HCT116 (cell line): ENCODE data around the gene PARVB. TPM values are rescaled to one million over a fixed set of nuclear protein-coding genes. Genes with fewer than 3 reads are reported as not detected.

Experiments
- ATAC-seq: fragments of 200-7000 bp; cut with Tn5 transposase; 2 replicates; pipeline ENCODE4 v1.9.1; 2020; ENCODE audit warnings: mild to moderate bottlenecking, moderate library complexity
- BruUV-seq: library from RNA; stranded (reverse); fragments of 400-500 nt; replicated peaks from 2 replicates; lab custom pipeline; 2021; lab: Mats Ljungman, UMichigan
- CTCF ChIA-PET: fragments of 300-600 bp; sonication (Branson Sonifier 250); formaldehyde crosslinking; loops from one replicate; lab custom pipeline; 2021; ENCODE audit warnings: antibody characterized with exemption; lab: Charles Lee
- POLR2A ChIA-PET: fragments of 300-600, 350-600 bp; sonication (Branson Sonifier 250); formaldehyde crosslinking; loops from one replicate; lab custom pipeline; 2021; ENCODE audit warnings: antibody characterized with exemption; lab: Charles Lee
- RAD21 ChIA-PET, 2 experiments: fragments of 300-600 bp; sonication (Branson Sonifier 250); formaldehyde crosslinking; loops; one replicate each; lab custom pipeline; 2023; ENCODE audit warnings: low total read pairs in 2 of 2; ENCODE audit not compliant: uncharacterized antibody in 2 of 2, unreplicated experiment in 2 of 2, low non-redundant PET in 1 of 2; lab: Charles Lee
- DNase-seq: peaks from one replicate; pipeline ENCODE4 v3.0.0-alpha.2; 2010; ENCODE audit warnings: low read depth, low spot score
- H2AFZ ChIP-seq: fragments of 200-600 bp; shearing (Covaris generic), sonication (generic); 2 replicates; pipeline ENCODE4 v1.6.1; 2017; ENCODE audit warnings: low read depth, mixed run types, mixed read lengths, antibody characterized with exemption, low read length; ENCODE audit not compliant: poor library complexity, severe bottlenecking
- H3K27ac ChIP-seq: 2 replicates; pipeline ENCODE4 v1.5.1; 2012; ENCODE audit warnings: low read depth, low read length
- H3K27me3 ChIP-seq: fragments of 200-600 bp; sonication (generic); 2 replicates; pipeline ENCODE4 v1.6.1; 2016; ENCODE audit warnings: mixed run types, low read length, mixed read lengths; ENCODE audit not compliant: insufficient read depth
- H3K36me3 ChIP-seq, 2 experiments: fragments of 200-500 bp in 1 of 2; fragments of 200-600 bp in 1 of 2; sonication (Bioruptor generic) in 1 of 2; sonication (generic) in 1 of 2; 2 replicates each; pipeline versions ENCODE4 v1.5.1 to v1.6.1; 2014 to 2016; ENCODE audit warnings: low read length in 2 of 2, inconsistent platforms in 1 of 2, mixed read lengths in 1 of 2, mixed run types in 1 of 2; ENCODE audit not compliant: insufficient read depth in 2 of 2, control insufficient read depth in 1 of 2
- H3K4me1 ChIP-seq, 2 experiments: fragments of 200-600 bp in 1 of 2; sonication (generic) in 1 of 2; 2 replicates each; pipeline versions ENCODE4 v1.5.1 to v1.6.1; 2012 to 2017; ENCODE audit warnings: low read length in 2 of 2, inconsistent platforms in 1 of 2, mild to moderate bottlenecking in 1 of 2, mixed read lengths in 1 of 2, mixed run types in 1 of 2, moderate library complexity in 1 of 2; ENCODE audit not compliant: insufficient read depth in 2 of 2, control insufficient read depth in 1 of 2
- H3K4me2 ChIP-seq: fragments of 200-600 bp; sonication (generic); 2 replicates; pipeline ENCODE4 v1.6.1; 2017; ENCODE audit warnings: mixed run types, low read length, mixed read lengths
- H3K4me3 ChIP-seq, 2 experiments: fragments of 200-600 bp in 1 of 2; sonication (generic) in 1 of 2; replicated peaks in 1 of 2; 2 replicates each; pipeline ENCODE4 v1.5.1; 2011 to 2016; ENCODE audit warnings: low read length in 2 of 2, control low read depth in 1 of 2, low read depth in 1 of 2, mild to moderate bottlenecking in 1 of 2, mixed read lengths in 1 of 2, mixed run types in 1 of 2
- H3K79me2 ChIP-seq: fragments of 200-600 bp; sonication (generic); 2 replicates; pipeline ENCODE4 v1.6.1; 2017; ENCODE audit warnings: mild to moderate bottlenecking, mixed run types, low read length, moderate library complexity, mixed read lengths; ENCODE audit not compliant: insufficient read depth
- H3K9ac ChIP-seq: fragments of 200-600 bp; sonication (generic); 2 replicates; pipeline ENCODE4 v1.6.1; 2016; ENCODE audit warnings: low read length, mixed read lengths
- H3K9me2 ChIP-seq: fragments of 200-600 bp; sonication (generic), shearing (Covaris generic); 2 replicates; pipeline ENCODE4 v1.6.1; 2017; ENCODE audit warnings: mixed run types, mild to moderate bottlenecking, moderate library complexity; ENCODE audit not compliant: insufficient read depth
- H3K9me3 ChIP-seq, 2 experiments: fragments of 200-500 bp in 1 of 2; fragments of 200-600 bp in 1 of 2; sonication (Bioruptor generic) in 1 of 2; sonication (generic) in 1 of 2; 2 replicates each; pipeline ENCODE4 v1.6.1; 2014 to 2017; ENCODE audit warnings: low read length in 2 of 2, mixed read lengths in 2 of 2, inconsistent platforms in 1 of 2, low read depth in 1 of 2, mild to moderate bottlenecking in 1 of 2, mixed run types in 1 of 2, moderate library complexity in 1 of 2; ENCODE audit not compliant: control insufficient read depth in 1 of 2, insufficient read depth in 1 of 2
- H4K20me1 ChIP-seq: fragments of 200-600 bp; sonication (generic), shearing (Covaris generic); 2 replicates; pipeline ENCODE4 v1.6.1; 2017; ENCODE audit warnings: mixed run types, mild to moderate bottlenecking, moderate library complexity; ENCODE audit not compliant: insufficient read depth
- ATF3 ChIP-seq: IDR thresholded peaks from 2 replicates; pipeline ENCODE4 v1.6.1; 2012
- CBX3 ChIP-seq: IDR thresholded peaks from 2 replicates; pipeline ENCODE4 v1.6.1; 2012; ENCODE audit warnings: low read depth
- CEBPB ChIP-seq: IDR thresholded peaks from 2 replicates; pipeline ENCODE4 v1.6.1; 2012; ENCODE audit warnings: low read depth
- CTCF ChIP-seq, 3 experiments: fragments of 200-600 bp in 1 of 3; sonication (generic) in 1 of 3; IDR thresholded peaks in 2 of 3; conservative IDR thresholded peaks in 1 of 3; 2 replicates each; pipeline ENCODE4 v1.5.1; 2012 to 2017; ENCODE audit warnings: low read depth in 2 of 3, low read length in 2 of 3, antibody characterized with exemption in 1 of 3, borderline replicate concordance in 1 of 3, control low read depth in 1 of 3, mild to moderate bottlenecking in 1 of 3, mixed read lengths in 1 of 3, mixed run types in 1 of 3, moderate library complexity in 1 of 3; ENCODE audit not compliant: insufficient read depth in 1 of 3
- ELF1 ChIP-seq: IDR thresholded peaks from 2 replicates; pipeline ENCODE4 v1.6.1; 2012; ENCODE audit warnings: low read depth, borderline replicate concordance
- JUND ChIP-seq: IDR thresholded peaks from 2 replicates; pipeline ENCODE4 v1.6.1; 2012
- POLR2AphosphoS5 ChIP-seq: IDR thresholded peaks from 2 replicates; pipeline ENCODE4 v1.6.1; 2011; ENCODE audit warnings: mild to moderate bottlenecking, low read depth, low read length, moderate library complexity
- ZNF274 ChIP-seq: fragments of 200-500 bp; sonication (Bioruptor generic); IDR thresholded peaks from 2 replicates; pipeline ENCODE4 v1.6.1; 2014; ENCODE audit warnings: mild to moderate bottlenecking, low read depth, low read length, inconsistent platforms
- intact Hi-C: fragments of 100-400 bp; cut with micrococcal nuclease; formaldehyde crosslinking; loops from 2 replicates; pipeline ENCODE4 v1.10.0; 2022
- total RNA-seq: library from RNA; stranded (reverse); gene quantifications from one replicate; pipeline ENCODE4 v1.2.1, GENCODE V29; 2021; ENCODE audit not compliant: unreplicated experiment
- TF ChIP-seq, protein P1 (sequence below): IDR thresholded peaks from 2 replicates; pipeline ENCODE4 v1.6.1; 2012; ENCODE audit warnings: low read depth

The PARVB gene
- total RNA-seq, 1 experiment from 2014 or later = 21.4 TPM

DNA sequence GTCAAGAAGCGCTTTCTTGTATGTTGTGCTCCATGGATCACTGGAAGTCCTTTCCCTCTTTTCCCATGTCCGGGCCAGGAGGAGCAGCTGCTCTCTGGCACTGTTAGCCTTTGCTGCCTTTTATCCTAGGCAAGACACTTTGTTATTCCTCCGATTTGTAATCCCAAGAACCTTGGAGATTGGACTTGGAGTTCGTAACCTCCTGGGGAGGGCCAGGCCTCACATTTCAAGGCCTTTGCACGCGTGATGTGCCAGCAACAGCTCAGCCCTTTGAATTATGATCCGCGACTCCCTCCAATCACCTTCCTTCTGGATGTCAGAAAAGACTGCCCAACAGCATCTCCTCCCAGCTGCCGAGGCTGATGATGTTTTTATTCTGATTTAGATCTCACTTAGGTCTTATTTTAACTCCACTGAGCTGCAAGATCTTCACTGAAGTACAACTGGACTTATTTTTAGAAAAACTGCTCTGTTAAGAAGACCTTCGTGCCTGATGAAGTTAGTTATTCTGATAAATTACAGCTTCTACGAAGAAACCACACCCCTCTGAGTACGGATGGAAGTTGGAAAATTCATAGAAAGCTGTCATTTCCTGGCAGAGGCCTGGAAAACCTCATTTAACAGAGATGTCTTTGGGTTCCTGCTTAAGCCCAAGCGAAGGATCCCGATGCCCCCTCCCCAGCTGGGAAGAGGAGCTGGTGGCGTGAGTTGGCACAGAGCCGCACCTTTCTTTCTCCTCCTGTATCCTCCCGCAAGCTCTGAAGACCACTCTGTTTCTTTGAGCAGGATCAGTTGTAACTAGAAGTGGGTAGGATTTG is 62.4 kb downstream of the PARVB start:
- H3K27me3 ChIP-seq = no peaks in the 10 kb centered on the region
- DNase-seq (no peak), ATAC-seq (no peak)
- ChIA-PET CTCF (interaction anchor here (0.6 to 3.5 kb wide), 20 partner anchors 9 to 598 kb away, joined by 3 to 84 read pairs (median 4); no protein-coding TSS in a partner anchor), RAD21 (interaction anchor here (1.0 to 1.6 kb wide), 4 partner anchors 93 to 541 kb away, joined by 3 to 13 read pairs (median 6); no protein-coding TSS in a partner anchor), POLR2A (interaction anchor here (0.6 to 1.1 kb wide), 2 partner anchors 82 to 93 kb away, joined by 8 to 9 read pairs; no protein-coding TSS in a partner anchor)
- H3K9me3 ChIP-seq = no peaks in the 10 kb centered on the region
- H3K4me2 ChIP-seq = no peak overlapping the region
- no peak overlapping the region for H3K27ac ChIP-seq
- no peaks in the 10 kb centered on the region for H3K9me2 ChIP-seq
- BruUV-seq = no TSS peak
- H3K9ac ChIP-seq = no peak overlapping the region
- H3K79me2 ChIP-seq = no peaks in the 10 kb centered on the region
- H4K20me1 ChIP-seq = no peaks in the 10 kb centered on the region
- TF ChIP-seq ELF1 = no peak
- TF ChIP-seq, protein P1, sequence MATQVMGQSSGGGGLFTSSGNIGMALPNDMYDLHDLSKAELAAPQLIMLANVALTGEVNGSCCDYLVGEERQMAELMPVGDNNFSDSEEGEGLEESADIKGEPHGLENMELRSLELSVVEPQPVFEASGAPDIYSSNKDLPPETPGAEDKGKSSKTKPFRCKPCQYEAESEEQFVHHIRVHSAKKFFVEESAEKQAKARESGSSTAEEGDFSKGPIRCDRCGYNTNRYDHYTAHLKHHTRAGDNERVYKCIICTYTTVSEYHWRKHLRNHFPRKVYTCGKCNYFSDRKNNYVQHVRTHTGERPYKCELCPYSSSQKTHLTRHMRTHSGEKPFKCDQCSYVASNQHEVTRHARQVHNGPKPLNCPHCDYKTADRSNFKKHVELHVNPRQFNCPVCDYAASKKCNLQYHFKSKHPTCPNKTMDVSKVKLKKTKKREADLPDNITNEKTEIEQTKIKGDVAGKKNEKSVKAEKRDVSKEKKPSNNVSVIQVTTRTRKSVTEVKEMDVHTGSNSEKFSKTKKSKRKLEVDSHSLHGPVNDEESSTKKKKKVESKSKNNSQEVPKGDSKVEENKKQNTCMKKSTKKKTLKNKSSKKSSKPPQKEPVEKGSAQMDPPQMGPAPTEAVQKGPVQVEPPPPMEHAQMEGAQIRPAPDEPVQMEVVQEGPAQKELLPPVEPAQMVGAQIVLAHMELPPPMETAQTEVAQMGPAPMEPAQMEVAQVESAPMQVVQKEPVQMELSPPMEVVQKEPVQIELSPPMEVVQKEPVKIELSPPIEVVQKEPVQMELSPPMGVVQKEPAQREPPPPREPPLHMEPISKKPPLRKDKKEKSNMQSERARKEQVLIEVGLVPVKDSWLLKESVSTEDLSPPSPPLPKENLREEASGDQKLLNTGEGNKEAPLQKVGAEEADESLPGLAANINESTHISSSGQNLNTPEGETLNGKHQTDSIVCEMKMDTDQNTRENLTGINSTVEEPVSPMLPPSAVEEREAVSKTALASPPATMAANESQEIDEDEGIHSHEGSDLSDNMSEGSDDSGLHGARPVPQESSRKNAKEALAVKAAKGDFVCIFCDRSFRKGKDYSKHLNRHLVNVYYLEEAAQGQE = no peak
- intact Hi-C loops = loop anchor here (10.0 kb wide), 1 partner anchor 202 kb away; no protein-coding TSS in a partner anchor
- H3K4me3 ChIP-seq = no peak overlapping the region
- no peaks in the 10 kb centered on the region; a peak in 1 of 4 replicates for H3K4me1 ChIP-seq
- H2AFZ ChIP-seq = no peak overlapping the region
- no peaks in the 10 kb centered on the region for H3K36me3 ChIP-seq

- TF ChIP-seq ZNF274 = no peak
- TF ChIP-seq ATF3 = no peak
- no peak for TF ChIP-seq JUND
- no peak for TF ChIP-seq CEBPB
- no peak for TF ChIP-seq CBX3
- TF ChIP-seq POLR2AphosphoS5 = no peak
- TF ChIP-seq CTCF (IDR thresholded peaks at IDR 0.05 in 2 of 3, conservative IDR thresholded peaks at IDR 0.05 in 1 of 3; ENCODE audit: borderline replicate concordance in 1 of 3, insufficient read depth in 1 of 3, low read depth in 2 of 3, low read length in 2 of 3) = no peak
- ChIA-PET CTCF (interaction anchor here (0.6 to 3.5 kb wide), 2 partner anchors 72 to 94 kb away, joined by 3 to 84 read pairs; no protein-coding TSS in a partner anchor), POLR2A (no interaction called here)
Measured at GRCh38 chr22:44087089-44087430, 63.0 kb downstream of the PARVB start.

More at GRCh38 chr22:44087089-44087430, 63.0 kb downstream of the PARVB start:
- no peaks in the 10 kb centered on the region for H4K20me1 ChIP-seq
- RAD21 ChIA-PET = no interaction called here
- no peak overlapping the region for H2AFZ ChIP-seq
- no TSS peak for BruUV-seq
- H3K4me1 ChIP-seq = no peaks in the 10 kb centered on the region; a peak in 1 of 4 replicates
- no peak overlapping the region for H3K27ac ChIP-seq
- H3K9ac ChIP-seq = no peak overlapping the region
- DNase-seq (no peak), ATAC-seq (no peak)
- H3K4me2 ChIP-seq = no peak overlapping the region
- H3K9me3 ChIP-seq = no peaks in the 10 kb centered on the region
- H3K9me2 ChIP-seq = no peaks in the 10 kb centered on the region
- H3K36me3 ChIP-seq = no peaks in the 10 kb centered on the region
- intact Hi-C loops = loop anchor here (10.0 kb wide), 1 partner anchor 202 kb away; no protein-coding TSS in a partner anchor
- no peaks in the 10 kb centered on the region for H3K79me2 ChIP-seq
- H3K4me3 ChIP-seq = no peak overlapping the region
- no peaks in the 10 kb centered on the region for H3K27me3 ChIP-seq
